Astrocyte (in vitro differentiated cells and primary cell): ENCODE measurements around the gene KCNH3.

Source experiments
- EZH2 ChIP-seq: IDR thresholded peaks from 2 replicates; pipeline ENCODE4 v1.6.1; 2012; ENCODE audit warnings: mild to moderate bottlenecking, low read length, inconsistent platforms; ENCODE audit not compliant: insufficient read depth
- TF ChIP-seq, protein P1 (sequence below): IDR thresholded peaks from 2 replicates; pipeline ENCODE4 v1.5.1; 2011; ENCODE audit warnings: low read depth, mild to moderate bottlenecking, inconsistent platforms, low read length, moderate library complexity; ENCODE audit not compliant: insufficient read depth

DNA sequence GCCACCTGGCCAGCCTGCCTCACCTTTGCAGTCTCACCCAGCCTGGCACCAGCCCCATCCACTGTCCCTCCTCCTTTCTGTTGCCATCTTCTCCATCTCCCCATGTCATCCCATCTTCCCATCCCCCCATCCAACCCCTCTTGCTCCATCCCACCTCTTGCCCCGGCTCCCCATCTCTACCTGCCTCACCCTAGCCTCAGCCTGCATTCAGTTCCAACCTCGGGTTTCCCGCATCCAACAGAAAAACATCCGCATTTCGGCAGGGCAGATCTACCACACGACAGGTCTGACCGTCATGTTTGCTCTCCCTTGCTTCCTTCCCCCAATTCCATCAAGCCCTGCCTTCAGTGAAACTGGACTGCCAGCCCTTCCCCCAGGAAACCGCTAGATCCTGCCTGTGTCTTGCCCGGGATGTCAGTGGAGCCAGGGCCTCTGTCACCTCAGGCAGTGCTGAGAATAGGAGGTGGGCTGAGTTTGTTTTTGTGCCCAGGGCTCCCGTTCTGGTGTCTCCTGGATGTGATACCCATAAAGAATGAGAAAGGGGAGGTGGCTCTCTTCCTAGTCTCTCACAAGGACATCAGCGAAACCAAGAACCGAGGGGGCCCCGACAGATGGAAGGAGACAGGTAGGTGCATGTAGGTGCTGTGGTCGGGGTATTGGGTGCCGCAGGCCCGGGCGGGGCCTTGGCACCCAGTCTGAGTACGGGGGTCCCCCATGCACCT is 2.5 kb downstream of the KCNH3 start:
- no peak for TF ChIP-seq EZH2
- TF ChIP-seq, protein P1, sequence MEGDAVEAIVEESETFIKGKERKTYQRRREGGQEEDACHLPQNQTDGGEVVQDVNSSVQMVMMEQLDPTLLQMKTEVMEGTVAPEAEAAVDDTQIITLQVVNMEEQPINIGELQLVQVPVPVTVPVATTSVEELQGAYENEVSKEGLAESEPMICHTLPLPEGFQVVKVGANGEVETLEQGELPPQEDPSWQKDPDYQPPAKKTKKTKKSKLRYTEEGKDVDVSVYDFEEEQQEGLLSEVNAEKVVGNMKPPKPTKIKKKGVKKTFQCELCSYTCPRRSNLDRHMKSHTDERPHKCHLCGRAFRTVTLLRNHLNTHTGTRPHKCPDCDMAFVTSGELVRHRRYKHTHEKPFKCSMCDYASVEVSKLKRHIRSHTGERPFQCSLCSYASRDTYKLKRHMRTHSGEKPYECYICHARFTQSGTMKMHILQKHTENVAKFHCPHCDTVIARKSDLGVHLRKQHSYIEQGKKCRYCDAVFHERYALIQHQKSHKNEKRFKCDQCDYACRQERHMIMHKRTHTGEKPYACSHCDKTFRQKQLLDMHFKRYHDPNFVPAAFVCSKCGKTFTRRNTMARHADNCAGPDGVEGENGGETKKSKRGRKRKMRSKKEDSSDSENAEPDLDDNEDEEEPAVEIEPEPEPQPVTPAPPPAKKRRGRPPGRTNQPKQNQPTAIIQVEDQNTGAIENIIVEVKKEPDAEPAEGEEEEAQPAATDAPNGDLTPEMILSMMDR = no peak
